B cell (primary cell): ENCODE results near the gene ISG15.

Source experiments
- EZH2 ChIP-seq: IDR thresholded peaks from 2 replicates; pipeline ENCODE4 v1.6.1; 2012; ENCODE audit warnings: borderline replicate concordance, low read depth, mild to moderate bottlenecking, moderate library complexity, low read length; ENCODE audit not compliant: insufficient read depth, poor library complexity, severe bottlenecking
- TF ChIP-seq, protein P1 (sequence below): fragments of 200-600 bp; IDR thresholded peaks from one replicate; pipeline ENCODE4 v1.8.0; 2022; ENCODE audit warnings: antibody characterized with exemption, mild to moderate bottlenecking

DNA sequence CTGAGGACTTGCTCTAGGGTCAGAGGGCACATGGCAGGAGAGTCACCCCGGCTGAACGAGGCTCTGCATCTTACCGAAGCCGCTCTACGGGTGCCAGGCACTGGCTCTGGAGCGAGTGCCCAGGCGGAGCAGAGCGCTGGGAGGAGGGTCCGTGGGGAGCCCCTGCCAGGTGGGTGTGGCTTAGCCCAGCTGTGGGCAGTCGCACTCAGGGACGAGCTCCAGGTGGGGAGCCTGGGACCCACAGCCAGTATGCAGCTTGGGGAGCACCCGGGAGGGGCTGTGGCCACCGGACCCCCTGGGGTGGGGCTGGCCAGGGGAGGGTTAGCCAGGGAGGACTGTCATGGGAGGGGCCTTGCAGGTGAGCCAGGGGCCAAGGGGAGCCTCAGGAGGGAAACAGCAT, 10.4 kb downstream of the ISG15 start:
- TF ChIP-seq, protein P1, sequence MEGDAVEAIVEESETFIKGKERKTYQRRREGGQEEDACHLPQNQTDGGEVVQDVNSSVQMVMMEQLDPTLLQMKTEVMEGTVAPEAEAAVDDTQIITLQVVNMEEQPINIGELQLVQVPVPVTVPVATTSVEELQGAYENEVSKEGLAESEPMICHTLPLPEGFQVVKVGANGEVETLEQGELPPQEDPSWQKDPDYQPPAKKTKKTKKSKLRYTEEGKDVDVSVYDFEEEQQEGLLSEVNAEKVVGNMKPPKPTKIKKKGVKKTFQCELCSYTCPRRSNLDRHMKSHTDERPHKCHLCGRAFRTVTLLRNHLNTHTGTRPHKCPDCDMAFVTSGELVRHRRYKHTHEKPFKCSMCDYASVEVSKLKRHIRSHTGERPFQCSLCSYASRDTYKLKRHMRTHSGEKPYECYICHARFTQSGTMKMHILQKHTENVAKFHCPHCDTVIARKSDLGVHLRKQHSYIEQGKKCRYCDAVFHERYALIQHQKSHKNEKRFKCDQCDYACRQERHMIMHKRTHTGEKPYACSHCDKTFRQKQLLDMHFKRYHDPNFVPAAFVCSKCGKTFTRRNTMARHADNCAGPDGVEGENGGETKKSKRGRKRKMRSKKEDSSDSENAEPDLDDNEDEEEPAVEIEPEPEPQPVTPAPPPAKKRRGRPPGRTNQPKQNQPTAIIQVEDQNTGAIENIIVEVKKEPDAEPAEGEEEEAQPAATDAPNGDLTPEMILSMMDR, result no peak
- TF ChIP-seq EZH2, result no peak
